Type B pancreatic cell (in vitro differentiated cells): ENCODE results near the gene UBAP2L. TPM values are rescaled to one million over a fixed set of nuclear protein-coding genes. Genes with fewer than 3 reads are reported as not detected.

Experiments
- DNase-seq: peaks from one replicate; pipeline ENCODE4 v3.0.0; 2021; ENCODE audit warnings: mixed read lengths; ENCODE audit not compliant: unreplicated experiment; ENCODE audit errors: extremely low spot score
- H3K27ac Mint-ChIP-seq: 2 replicates; pipeline ENCODE4 v1.8.0; 2021; ENCODE audit warnings: mild to moderate bottlenecking, mixed read lengths
- H3K27me3 Mint-ChIP-seq: 2 replicates; pipeline ENCODE4 v1.8.0; 2021; ENCODE audit warnings: mixed read lengths
- H3K36me3 Mint-ChIP-seq: 2 replicates; pipeline ENCODE4 v1.8.0; 2021; ENCODE audit warnings: mixed read lengths
- H3K4me1 Mint-ChIP-seq: one replicate; pipeline ENCODE4 v1.8.0; 2021; ENCODE audit warnings: mixed read lengths; ENCODE audit not compliant: unreplicated experiment
- H3K4me3 Mint-ChIP-seq: 2 replicates; pipeline ENCODE4 v1.8.0; 2021; ENCODE audit warnings: mild to moderate bottlenecking, mixed read lengths
- H3K9me3 Mint-ChIP-seq: 2 replicates; pipeline ENCODE4 v1.8.0; 2021; ENCODE audit warnings: mixed read lengths
- CTCF ChIP-seq: fragments of 200-600 bp; sonication (generic); conservative IDR thresholded peaks from 2 replicates; pipeline ENCODE4 v1.5.0; 2021; ENCODE audit warnings: antibody characterized with exemption, mild to moderate bottlenecking
- total RNA-seq: library from RNA; stranded (reverse); gene quantifications from 2 replicates; pipeline ENCODE4 v1.2.1, GENCODE V29; 2021; ENCODE audit warnings: low replicate concordance

Gene UBAP2L
- total RNA-seq, 1 donor from 2014 or later = 216 TPM

- peaks cover 5% of the 10 kb centered on the region for H3K4me1 Mint-ChIP-seq
- H3K4me3 Mint-ChIP-seq = no peak overlapping the region
- H3K9me3 Mint-ChIP-seq = no peaks in the 10 kb centered on the region
- TF ChIP-seq CTCF = no peak
- no peak for DNase-seq
- H3K27ac Mint-ChIP-seq = peak overlapping the region; percentile 68
- no peaks in the 10 kb centered on the region for H3K27me3 Mint-ChIP-seq
- peaks cover 32% of the 10 kb centered on the region for H3K36me3 Mint-ChIP-seq
Observed at GRCh38 chr1:154207262-154207661, 13.5 kb upstream of the UBAP2L start.

- Mint-ChIP-seq H3K4me3 (no peak overlapping the region), H3K27me3 (no peaks in the 10 kb centered on the region), H3K27ac (no peak overlapping the region), H3K36me3 (peaks cover 39% of the 10 kb centered on the region), H3K4me1 (peaks cover 5% of the 10 kb centered on the region), H3K9me3 (no peaks in the 10 kb centered on the region)
- TF ChIP-seq CTCF = no peak
- no peak for DNase-seq
Observed at GRCh38 chr1:154208677-154209388, 11.9 kb upstream of the UBAP2L start.

- H3K27me3 Mint-ChIP-seq = no peaks in the 10 kb centered on the region
- H3K4me3 Mint-ChIP-seq = no peak overlapping the region
- TF ChIP-seq CTCF = no peak
- peaks cover 35% of the 10 kb centered on the region for H3K36me3 Mint-ChIP-seq
- peak overlapping the region; percentile 21 for H3K27ac Mint-ChIP-seq
- H3K4me1 Mint-ChIP-seq = peaks cover 5% of the 10 kb centered on the region
- H3K9me3 Mint-ChIP-seq = no peaks in the 10 kb centered on the region
- no peak for DNase-seq
Observed at GRCh38 chr1:154212083-154212482, 8.7 kb upstream of the UBAP2L start.

DNA sequence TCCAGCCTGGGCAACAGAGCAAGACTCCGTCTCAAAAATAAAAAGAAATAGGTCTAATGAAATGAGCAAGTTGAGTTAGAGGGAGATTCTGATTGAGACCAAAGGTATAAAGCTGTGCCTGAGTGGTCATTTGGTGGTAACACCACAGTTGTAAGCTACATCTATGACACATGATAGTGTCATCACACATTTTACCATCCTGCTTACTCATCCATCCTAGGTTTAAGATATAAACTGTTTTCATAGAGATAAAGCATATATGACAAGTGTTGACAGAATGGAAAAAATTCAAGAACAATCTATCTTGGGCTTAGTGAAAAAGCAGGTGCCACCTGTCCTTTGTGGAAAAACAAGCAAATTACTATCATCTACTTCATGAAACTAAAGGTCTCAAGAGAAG lies 7.5 kb upstream of the UBAP2L start:
- Mint-ChIP-seq H3K9me3 (no peaks in the 10 kb centered on the region), H3K4me1 (peaks cover 11% of the 10 kb centered on the region), H3K27me3 (no peaks in the 10 kb centered on the region), H3K27ac (no peak overlapping the region), H3K36me3 (peaks cover 42% of the 10 kb centered on the region), H3K4me3 (no peak overlapping the region)
- no peak for DNase-seq
- no peak for TF ChIP-seq CTCF

- H3K4me3 Mint-ChIP-seq = peak overlapping the region; percentile 98
- peaks cover 31% of the 10 kb centered on the region for H3K4me1 Mint-ChIP-seq
- peaks cover 38% of the 10 kb centered on the region for H3K36me3 Mint-ChIP-seq
- DNase-seq = no peak
- peak overlapping the region; percentile 98 for H3K27ac Mint-ChIP-seq
- no peaks in the 10 kb centered on the region for H3K9me3 Mint-ChIP-seq
- no peak for TF ChIP-seq CTCF
- peaks cover 4% of the 10 kb centered on the region for H3K27me3 Mint-ChIP-seq
Observed at GRCh38 chr1:154218545-154218944, 2.2 kb upstream of the UBAP2L start.
